Mucosa of descending colon (tissue), 3 donors: ENCODE measurements around the gene TM9SF2. TPM values are rescaled to one million over a fixed set of nuclear protein-coding genes. Genes with fewer than 3 reads are reported as not detected.

Experiments used
- ATAC-seq: fragments of 200-7000 bp; cut with Tn5 transposase; one replicate; pipeline ENCODE4 v1.9.1; 2020; ENCODE audit warnings: mild to moderate bottlenecking, moderate library complexity
- DNase-seq, 3 donors: peaks; one replicate each; pipeline ENCODE4 v3.0.0-alpha.2; 2020
- H3K36me3 ChIP-seq: fragments of 200-600 bp; one replicate; pipeline ENCODE4 v1.8.0; 2021; ENCODE audit warnings: low read depth, mild to moderate bottlenecking
- H3K4me1 ChIP-seq: fragments of 200-600 bp; one replicate; pipeline ENCODE4 v1.8.0; 2021; ENCODE audit warnings: low read depth, mild to moderate bottlenecking
- H3K4me3 ChIP-seq: fragments of 200-600 bp; one replicate; pipeline ENCODE4 v1.8.0; 2021; ENCODE audit warnings: mild to moderate bottlenecking
- H3K9me3 ChIP-seq: fragments of 200-600 bp; one replicate; pipeline ENCODE4 v1.8.0; 2021; ENCODE audit warnings: mild to moderate bottlenecking
- CTCF ChIP-seq: fragments of 200-600 bp; IDR thresholded peaks from one replicate; pipeline ENCODE4 v1.8.0; 2022; ENCODE audit warnings: antibody characterized with exemption, mild to moderate bottlenecking
- intact Hi-C, 2 donors: fragments of 100-400 bp; cut with DNase I in 1 of 2; cut with micrococcal nuclease in 1 of 2; formaldehyde crosslinking; loops; one replicate each; pipeline versions ENCODE4 v1.11.0 to v1.11.1; 2022; cut with DNase I, micrococcal nuclease
- total RNA-seq, 3 donors: library from RNA; stranded (reverse); fragmentation: NEBNext Ultra II Directional in 2 of 3; extraction: Animal tissue kit (Norgen Biotek cat#: 25700) in 2 of 3; gene quantifications; one replicate each; pipeline versions ENCODE4 v1.2.1 to v1.2.4, GENCODE V29; 2021 to 2023
- donor health status: DM: no; HTN: no; CAD: no; lungs with moderate emphysema.
- donor health status: DM: no; HTN: no; CAD: no.
- donor health status: DM: no; HTN: yes; CAD: no.

The TM9SF2 gene
- total RNA-seq, 3 donors from 2014 or later, result 129 to 202 (median 200) TPM

GRCh38 chr13:99464441-99464949 lies 36.8 kb upstream of the TM9SF2 start:
- Histone ChIP-seq H3K4me1 (no peaks in the 10 kb centered on the region), H3K4me3 (no peak overlapping the region), H3K36me3 (no peaks in the 10 kb centered on the region), H3K9me3 (no peaks in the 10 kb centered on the region)
- intact Hi-C loops, result no loop called here
- TF ChIP-seq CTCF, result no peak
- ATAC-seq, result no peak
- no peak for DNase-seq

- Histone ChIP-seq H3K9me3 (no peaks in the 10 kb centered on the region), H3K4me1 (no peaks in the 10 kb centered on the region), H3K36me3 (no peaks in the 10 kb centered on the region), H3K4me3 (no peak overlapping the region)
- TF ChIP-seq CTCF, result no peak
- ATAC-seq (no peak), DNase-seq (no peak)
- intact Hi-C loops, result no loop called here
Measured at GRCh38 chr13:99465454-99465853, 35.8 kb upstream of the TM9SF2 start.

- no peaks in the 10 kb centered on the region for H3K36me3 ChIP-seq
- ATAC-seq (peak; percentile 89), DNase-seq (no peak)
- no peak for TF ChIP-seq CTCF
- intact Hi-C loops, result no loop called here
- H3K9me3 ChIP-seq, result no peaks in the 10 kb centered on the region
- H3K4me3 ChIP-seq, result no peak overlapping the region
- no peaks in the 10 kb centered on the region for H3K4me1 ChIP-seq
Measured at GRCh38 chr13:99467764-99468163, 33.5 kb upstream of the TM9SF2 start.

- no peak for DNase-seq
- Histone ChIP-seq H3K4me1 (no peaks in the 10 kb centered on the region), H3K4me3 (no peak overlapping the region), H3K9me3 (no peaks in the 10 kb centered on the region), H3K36me3 (no peaks in the 10 kb centered on the region)
- intact Hi-C loops, result no loop called here
- TF ChIP-seq CTCF, result no peak
- peak; percentile 53 for ATAC-seq
Measured at GRCh38 chr13:99469041-99469440, 32.2 kb upstream of the TM9SF2 start.

- DNase-seq (no peak), ATAC-seq (no peak)
- H3K9me3 ChIP-seq, result no peaks in the 10 kb centered on the region
- intact Hi-C loops, result no loop called here
- no peak for TF ChIP-seq CTCF
- no peaks in the 10 kb centered on the region for H3K4me1 ChIP-seq
- no peaks in the 10 kb centered on the region for H3K36me3 ChIP-seq
- H3K4me3 ChIP-seq, result no peak overlapping the region
Measured at GRCh38 chr13:99470027-99470426, 31.2 kb upstream of the TM9SF2 start.
